ENCODE results near the gene INHBC.
"Not testable (repeated sequence)": the region's sequence is repeated elsewhere in the genome, so short reads cannot be mapped to it uniquely, and the experiment has no call there.

INHBC gene, protein sequence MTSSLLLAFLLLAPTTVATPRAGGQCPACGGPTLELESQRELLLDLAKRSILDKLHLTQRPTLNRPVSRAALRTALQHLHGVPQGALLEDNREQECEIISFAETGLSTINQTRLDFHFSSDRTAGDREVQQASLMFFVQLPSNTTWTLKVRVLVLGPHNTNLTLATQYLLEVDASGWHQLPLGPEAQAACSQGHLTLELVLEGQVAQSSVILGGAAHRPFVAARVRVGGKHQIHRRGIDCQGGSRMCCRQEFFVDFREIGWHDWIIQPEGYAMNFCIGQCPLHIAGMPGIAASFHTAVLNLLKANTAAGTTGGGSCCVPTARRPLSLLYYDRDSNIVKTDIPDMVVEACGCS

GRCh38 chr12:57434517-57435223, at the start of gene INHBC:
TSS of gene INHBC (plus strand) at chr12:57434784. CDS start at chr12:57434887, 103 bp downstream.
- DNase-seq, result no peak

- DNase-seq, result no peak
These were observed 49.0 kb upstream of the INHBC start for GRCh38 chr12:57385586-57385985.

DNA sequence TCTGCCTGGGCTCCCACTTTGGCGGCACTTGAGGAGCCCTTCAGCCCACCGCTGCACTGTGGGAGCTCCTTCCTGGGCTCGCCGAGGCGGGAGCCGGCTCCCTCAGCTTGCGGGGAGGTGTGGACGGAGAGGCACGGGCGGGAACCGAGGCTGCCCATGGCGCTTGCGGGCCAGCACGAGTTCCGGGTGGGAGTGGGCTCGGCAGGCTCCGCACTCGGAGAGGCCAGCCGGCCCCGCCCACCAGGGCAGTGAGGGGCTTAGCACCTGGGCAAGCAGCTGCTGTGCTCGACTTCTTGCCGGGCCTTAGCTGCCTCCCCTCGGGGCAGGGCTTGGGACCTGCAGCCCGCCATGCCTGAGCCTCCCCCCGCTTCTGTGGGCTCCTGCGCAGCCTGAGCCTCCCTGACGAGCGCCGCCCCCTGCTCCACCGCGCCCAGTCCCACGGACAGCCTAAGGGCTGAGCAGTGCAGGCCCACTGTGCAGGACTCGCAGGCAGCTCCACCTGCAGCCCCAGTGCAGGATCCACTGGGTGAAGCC, 48.3 kb upstream of the INHBC start:
- no peak for DNase-seq

GRCh38 chr12:57388425-57388824, 46.2 kb upstream of the INHBC start:
- DNase-seq, result no peak

DNA sequence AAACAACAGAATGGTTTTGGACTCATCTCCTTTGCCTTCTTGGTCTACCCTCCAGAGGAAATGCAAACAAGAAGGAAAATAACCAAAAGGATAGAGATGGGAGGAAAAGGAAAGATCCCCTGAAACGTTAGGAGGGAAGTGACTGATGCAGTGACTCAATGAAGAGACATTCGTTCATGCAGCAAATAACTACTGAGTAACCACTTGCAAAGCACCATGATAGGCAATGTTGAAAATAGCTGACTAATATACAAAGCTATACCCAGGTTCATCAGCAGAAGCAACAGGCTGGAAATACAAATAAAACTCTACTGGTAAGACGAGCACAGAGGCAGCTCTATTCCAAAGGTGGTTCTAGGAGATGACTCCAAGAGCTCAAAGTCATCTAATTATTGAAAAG, 45.6 kb upstream of the INHBC start:
- DNase-seq, result no peak

DNA sequence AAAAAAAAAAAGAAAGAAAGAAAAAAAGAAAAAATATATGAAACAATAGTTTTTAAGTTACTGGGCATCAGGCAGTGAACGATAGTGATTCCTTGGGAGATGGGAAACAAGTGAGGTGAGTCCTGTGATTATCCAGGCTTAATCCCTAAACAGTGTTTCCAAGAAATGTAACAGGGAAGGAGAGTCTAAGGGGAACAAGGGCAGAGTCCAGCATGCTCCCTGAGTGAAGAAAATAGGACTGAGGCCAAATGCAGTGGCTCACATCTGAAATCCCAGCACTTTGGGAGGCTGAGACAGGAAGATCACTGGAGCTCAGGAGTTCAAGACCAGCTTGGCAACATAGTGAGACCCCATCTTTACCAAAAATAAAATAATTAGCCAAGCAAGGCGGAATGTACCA, 44.4 kb upstream of the INHBC start:
- no peak for DNase-seq

DNA sequence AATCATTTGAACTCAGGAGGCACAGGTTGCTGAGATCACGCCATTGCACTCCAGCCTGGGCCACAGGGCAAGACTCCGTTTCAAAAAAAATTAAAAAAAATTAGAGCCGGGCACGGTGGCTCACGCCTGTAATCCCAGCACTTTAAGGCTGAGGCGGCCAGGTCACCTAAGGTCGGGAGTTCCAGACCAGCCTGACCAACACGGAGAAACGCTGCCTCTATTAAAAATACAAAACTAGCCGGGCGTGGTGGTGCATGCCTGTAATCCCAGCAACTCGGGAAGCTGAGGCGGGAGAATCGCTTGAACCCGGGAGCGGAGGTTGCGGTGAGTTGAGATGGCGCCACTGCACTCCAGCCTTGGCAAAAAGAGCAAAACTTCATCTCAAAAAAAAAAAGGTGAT, 39.5 kb upstream of the INHBC start:
- DNase-seq, result no peak

DNA sequence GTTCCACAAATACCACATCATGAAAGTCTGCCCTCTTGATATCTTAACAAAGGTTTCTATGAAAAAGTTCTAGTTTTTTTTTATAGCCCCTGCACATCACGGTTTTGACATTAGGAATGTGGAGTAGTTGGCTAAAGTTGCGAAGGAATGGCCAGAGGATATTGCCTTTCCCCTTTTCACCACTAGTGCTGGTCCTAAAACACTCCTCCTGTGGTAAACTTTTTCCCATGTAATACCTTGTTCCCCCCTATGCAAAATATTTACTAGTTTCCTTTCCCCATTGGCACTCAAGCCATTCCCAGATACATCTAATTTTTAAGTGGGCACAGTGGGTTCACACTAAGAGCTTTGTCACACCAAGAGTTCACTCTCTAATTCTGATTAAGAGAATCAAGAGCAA, 37.1 kb upstream of the INHBC start:
- DNase-seq, result no peak

- DNase-seq, result not testable (repeated sequence)
These were observed 34.7 kb upstream of the INHBC start for GRCh38 chr12:57399718-57400463.

DNA sequence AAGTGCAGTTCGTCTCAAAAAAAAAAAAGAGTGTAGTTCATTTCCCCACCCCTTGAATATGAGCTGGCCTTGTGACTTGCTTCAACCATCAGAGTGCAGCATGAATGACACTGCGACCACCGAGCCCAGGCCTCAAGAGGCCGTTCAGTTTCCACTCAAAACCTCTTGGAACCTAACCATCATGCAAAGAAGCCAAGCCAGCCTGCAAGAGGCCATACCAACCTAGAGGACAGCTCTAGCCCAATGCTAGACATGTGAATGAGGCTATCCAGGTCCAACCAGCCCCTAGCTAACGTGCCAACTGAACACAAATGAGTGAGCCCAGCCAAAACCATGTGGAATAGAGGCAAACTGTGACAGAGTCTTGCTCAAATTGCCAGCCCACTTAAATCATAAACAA, 33.4 kb upstream of the INHBC start:
- no peak for DNase-seq

GRCh38 chr12:57402156-57402555, 32.4 kb upstream of the INHBC start:
- DNase-seq, result not testable (repeated sequence)

GRCh38 chr12:57404966-57405640, 29.5 kb upstream of the INHBC start:
- no peak for DNase-seq

DNA sequence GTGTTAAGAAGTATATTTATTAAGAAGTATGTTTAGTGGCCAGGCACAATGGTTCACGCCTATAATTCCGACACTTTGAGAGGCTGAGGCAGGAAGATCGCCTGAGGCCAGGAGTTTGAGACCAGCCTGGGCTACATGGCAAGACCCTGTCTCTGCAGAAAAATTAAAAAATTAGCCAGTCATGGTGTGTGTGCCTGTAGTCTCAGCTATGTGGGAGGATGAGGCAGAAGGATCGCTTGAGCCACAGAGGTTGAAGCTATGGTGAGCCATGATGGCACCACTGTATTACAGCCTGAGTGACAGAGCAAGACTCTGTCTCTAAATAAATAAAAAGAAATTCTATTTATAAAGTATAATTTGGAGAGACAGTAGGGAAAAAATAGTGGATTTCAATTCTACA, 24.1 kb upstream of the INHBC start:
- DNase-seq, result no peak

- DNase-seq, result not testable (repeated sequence)
These were observed 20.4 kb upstream of the INHBC start for GRCh38 chr12:57414160-57414559.

- DNase-seq, result no peak
These were observed 19.5 kb upstream of the INHBC start for GRCh38 chr12:57415088-57415487.

- DNase-seq, result no peak
These were observed 18.3 kb upstream of the INHBC start for GRCh38 chr12:57416039-57416996.

- DNase-seq, result no peak
These were observed 16.3 kb upstream of the INHBC start for GRCh38 chr12:57418255-57418654.

GRCh38 chr12:57419495-57419894, 15.1 kb upstream of the INHBC start:
- no peak for DNase-seq

DNA sequence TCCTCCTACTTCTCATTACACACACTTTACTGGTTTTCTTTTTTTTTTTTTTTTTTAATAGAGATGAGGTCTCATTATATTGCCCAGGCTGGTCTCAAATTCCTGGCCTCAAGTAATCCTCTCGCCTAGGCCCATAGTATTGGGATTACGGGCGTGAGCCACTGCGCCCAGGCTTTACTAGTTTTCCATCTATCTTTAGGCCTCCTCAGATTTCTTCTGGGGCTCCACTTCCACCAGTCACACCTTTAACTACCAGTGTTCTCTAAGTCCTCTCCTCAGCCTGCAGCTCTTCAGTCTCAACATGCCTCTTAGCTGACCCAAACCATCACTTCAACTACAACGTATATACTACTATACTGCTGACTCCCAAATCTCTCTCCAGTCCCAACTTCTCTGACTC, 14.1 kb upstream of the INHBC start:
- no peak for DNase-seq

DNA sequence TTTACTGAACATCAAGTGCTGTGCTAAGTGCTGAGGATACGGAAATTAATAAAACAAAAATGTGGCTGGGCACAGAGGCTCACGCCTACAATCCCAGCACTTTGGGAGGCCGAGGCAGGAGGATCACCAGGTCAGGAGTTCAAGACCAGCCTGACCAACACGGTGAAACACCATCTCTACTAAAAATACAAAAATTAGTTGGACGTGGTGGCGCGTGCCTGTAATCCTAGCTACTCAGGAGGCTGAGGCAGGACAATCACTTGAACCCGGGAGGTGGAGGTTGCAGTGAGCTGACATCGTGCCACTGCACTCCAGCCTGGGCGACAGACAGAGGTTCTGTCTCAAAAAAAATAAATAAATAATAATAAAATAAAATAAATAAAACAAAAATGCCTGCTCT, 7.6 kb upstream of the INHBC start:
- DNase-seq, result not testable (repeated sequence)

GRCh38 chr12:57428965-57429364, 5.6 kb upstream of the INHBC start:
- DNase-seq, result no peak

Measured in NCI-H1694 treated with DMSO at 0.1 percent for 48 hours (cell line).